ENCODE data around the gene SLC13A4.
"Not testable (repeated sequence)": the region's sequence is repeated elsewhere in the genome, so short reads cannot be mapped to it uniquely, and the experiment has no call there.

Gene SLC13A4

DNA sequence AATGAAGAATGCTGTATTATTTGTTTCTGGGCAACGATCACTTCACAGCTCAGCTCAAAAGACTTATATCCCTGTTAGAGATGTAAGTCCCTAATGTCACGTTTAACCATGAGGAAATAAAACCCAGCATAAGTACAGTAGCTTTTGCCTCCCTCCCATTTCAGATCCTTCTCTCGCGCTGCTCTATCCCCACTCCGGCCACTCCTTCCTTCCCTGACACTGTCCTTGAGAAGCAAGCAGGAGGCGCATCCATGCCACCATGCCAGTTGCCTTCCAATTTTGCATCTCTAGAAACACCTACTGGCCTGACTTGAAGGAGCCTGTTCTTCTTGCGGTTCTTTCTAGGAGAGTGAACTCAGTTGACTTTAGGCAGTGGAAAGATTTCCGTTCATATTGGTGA lies 19.4 kb upstream of the SLC13A4 start:
- no peak for DNase-seq

DNA sequence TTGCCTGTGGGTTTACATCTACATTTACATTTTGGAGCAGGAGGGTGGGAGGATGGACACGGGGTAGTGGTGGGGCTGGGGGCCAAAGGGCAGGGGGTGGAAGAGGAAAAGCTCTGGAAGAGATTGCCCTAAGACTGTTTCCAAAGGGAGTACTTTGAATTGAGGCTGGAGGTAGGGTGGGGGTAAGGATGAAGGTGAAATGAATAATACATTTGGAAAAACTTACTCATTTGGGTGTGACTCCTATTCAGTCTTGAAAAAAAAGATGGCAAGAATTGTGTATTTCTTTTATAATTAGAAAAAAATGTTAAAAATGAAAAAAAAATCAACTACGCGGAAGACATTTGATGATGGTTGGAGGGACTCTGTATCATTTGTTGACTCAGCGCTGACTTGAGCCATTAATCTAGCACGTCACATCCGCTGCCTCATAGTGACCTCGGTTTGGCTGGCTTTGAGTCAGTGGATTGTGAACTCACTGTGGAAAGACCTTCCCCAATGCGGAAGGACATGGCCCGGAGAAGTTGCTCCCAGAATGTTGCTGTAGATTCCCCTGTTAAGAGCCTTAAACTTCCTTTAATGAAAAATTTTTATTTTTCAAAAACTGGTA lies 17.8 kb upstream of the SLC13A4 start:
- DNase-seq = no peak

DNA sequence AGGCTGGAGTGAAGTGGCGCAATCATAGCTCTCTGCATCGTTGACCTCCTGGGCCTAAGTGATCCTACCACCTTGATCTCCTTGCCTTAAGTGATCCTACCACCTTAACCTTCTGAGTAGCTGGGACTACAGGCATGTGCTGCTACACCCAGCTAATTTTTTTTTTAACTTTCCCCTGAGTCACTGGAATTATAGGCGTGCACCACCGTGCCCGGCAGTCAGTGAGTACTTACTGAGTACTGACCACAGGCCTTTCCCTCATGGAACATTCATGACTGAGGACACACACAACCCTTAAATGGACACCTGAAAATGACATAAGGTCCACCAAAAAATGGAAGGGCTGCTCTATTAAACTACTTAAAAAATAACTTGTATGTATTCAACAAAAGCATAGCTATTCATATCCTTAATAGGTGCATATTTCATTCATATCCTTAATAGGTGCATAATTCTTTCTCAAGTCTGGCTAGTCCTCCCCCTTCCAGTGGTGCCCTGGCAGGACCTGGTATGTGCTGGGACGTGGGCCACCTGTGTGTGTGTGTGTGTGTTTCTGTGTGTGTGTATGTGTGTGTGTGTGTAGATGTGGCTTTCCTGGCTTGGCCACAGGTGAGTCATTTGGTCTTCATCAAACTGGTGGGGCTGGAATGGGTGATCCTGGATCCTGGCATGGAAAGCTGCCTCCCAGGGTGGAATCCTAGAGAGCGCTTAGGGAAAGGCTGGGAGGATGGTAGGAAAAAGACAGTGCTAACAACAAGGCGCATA lies 17.1 kb upstream of the SLC13A4 start:
- no peak for DNase-seq

DNA sequence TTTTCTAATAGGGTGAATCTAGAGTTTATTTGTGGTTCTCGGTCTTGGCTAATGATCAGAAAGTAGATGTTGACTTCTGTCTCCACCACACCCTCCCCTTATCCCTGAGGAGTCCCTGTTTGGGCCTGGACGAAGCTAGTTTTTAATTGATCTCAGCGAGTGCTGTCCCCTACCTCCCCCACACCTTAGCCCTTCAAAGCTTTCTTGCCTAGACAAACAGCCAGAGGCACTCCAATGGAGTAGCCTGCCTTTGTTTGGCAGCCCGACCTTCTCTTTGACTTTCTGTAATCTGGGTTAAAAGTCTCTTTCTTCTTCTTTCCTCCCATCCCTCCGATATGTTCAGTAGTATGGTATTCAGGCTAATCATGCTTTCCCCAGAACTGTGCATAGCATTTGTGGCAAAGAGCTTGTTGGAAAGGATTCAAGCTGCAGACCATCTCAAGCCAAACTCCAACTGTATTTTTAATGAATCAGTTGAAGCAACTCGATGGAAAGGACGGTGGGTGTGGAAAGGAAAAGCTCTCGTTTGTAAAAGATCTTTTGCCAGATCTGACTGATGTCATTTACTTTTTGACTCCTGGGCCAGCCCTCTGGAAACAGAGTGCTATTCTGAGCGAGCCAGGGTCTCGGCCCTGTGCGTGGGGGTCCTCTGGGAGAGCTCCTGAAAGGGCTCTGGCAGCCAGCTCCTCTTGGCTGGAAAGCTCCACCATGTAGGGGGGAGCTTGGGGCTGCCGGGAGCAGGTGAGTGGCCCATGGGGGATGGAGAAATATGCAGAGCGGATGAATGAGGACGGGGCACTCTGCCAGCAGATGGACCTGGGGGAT lies 16.1 kb upstream of the SLC13A4 start:
- DNase-seq = peak; percentile 64

DNA sequence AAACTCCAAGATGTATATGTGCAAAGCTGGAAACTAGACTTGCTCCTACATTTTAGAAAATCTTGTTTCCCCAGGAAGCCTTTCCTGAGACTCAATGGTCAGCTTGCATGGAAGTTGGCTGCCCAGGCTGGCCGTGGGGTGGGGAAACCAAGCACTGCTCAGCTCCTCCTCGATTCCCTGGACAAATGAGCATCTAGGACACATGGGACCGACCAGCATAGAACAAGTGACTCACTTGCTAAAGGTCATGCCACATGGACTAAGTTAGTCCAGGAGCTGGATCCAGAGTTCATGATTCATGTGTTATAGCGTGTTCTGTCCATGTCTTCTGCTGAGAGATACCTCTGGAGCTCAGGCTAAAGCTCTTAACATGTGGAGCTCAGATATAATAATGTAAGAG lies 14.4 kb upstream of the SLC13A4 start:
- no peak for DNase-seq

DNA sequence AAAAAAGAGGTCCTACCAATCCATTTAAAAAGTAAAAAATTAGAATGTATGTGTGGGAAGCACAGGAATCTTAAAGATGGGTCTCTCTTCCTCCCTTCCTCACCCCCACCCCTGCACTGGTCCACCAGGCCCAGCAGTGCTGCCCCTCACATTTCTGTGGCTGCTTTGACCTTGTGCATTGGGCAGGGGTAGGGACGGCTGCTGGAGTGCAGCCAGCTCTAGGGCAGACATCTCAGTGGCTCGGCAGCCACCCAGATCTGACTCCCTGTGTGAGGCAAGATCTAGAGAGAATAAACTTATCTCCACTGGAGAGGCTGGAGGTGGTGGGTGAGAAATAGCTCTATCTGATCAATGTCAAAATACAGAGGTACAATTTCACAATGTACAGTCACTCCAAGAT lies 13.9 kb upstream of the SLC13A4 start:
- DNase-seq = no peak

DNA sequence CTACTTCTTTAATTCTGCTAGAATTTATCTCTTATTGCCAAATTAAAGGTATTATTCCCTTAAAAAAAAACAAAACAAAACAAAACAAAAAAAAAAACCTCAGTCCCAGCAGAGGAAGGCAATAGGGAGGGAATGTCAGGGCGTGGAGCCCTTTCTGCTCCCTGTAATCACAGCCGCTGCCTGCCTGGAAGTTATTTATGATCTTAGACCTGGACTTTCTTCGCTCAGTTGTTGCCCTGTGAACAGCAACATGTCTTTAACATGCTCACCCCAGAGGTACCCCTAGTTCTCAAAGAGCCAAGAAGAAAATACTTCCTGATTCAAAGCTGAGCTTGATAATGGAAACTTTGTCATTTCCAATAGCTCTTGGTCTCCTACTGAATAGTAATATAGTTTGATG lies 12.9 kb upstream of the SLC13A4 start:
- DNase-seq = no peak

DNA sequence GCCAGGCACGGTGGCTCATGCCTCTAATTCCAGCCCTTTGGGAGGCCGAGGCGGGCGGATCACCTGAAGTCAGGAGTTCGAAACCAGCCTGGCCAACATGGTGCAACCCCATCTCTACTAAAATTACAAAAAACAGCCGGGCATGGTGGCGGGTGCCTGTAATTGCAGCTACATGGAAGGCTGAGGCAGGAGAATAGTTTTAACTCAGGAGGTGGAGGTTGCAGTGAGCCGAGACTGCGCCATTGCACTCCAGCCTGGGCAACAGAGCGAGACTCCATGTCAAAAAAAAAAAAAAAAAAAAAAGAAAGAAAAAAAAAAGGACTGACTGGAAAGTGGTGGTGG lies 9.3 kb upstream of the SLC13A4 start:
- not testable (repeated sequence) for DNase-seq

DNA sequence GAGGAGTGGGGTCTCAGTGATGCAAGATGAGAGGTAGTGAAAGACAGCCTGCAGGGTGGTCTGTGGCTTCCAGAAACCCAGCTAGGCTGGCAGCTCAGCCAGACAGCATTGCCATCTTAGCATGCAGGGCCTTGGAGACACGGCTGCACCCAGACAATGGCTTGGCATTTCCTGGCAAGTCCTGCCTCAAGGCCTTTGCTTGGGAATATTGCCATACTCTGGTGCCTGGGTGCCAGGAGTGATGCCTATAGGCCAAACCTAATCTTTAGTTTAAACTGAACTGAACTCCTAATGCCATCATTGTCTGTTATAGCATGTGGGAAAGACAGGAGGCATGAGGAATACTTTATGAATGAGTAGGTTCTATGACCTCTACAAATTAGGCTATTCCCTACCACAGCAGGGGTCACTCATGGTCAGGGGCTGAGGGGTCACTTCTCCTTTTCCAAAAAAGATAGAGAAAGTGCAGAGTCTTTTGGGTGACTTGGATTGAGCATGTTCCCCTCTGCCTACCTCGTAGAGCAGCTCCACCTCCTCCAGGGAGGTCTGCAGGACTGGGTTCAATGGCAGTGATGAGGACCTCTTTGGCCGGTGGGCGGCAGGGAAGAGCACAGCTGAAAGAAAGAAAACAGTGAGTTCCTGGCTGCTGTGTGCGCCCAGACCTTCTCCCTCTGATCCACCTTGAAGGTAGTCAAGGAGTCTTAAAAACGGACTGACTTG lies 8.8 kb upstream of the SLC13A4 start:
- no peak for DNase-seq

- DNase-seq = no peak
Observed at GRCh38 chr7:135734343-135734689, 6.3 kb upstream of the SLC13A4 start.

- DNase-seq = no peak
Observed at GRCh38 chr7:135733603-135734342, 5.8 kb upstream of the SLC13A4 start.

DNA sequence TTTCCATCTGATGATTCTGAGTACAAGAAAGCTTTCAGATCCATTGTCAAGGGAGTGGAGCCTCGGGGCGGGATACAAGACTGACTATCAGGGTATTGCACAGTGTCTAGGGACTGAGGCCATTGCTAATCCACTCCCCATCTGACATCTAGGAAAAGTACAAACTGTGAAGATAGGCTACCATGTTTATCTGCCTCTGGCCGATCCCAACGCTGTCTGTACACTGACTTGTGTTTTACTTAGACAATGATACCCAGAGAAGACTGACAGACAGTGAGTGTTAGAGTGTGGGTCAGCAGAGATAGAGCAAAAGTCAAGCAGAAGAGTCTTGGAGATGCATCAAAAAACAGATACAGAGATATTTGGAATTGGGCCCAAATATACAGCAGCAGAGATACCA lies 3.1 kb upstream of the SLC13A4 start:
- DNase-seq = no peak

GRCh38 chr7:135729230-135729629 lies 1.2 kb upstream of the SLC13A4 start:
- DNase-seq = no peak

DNA sequence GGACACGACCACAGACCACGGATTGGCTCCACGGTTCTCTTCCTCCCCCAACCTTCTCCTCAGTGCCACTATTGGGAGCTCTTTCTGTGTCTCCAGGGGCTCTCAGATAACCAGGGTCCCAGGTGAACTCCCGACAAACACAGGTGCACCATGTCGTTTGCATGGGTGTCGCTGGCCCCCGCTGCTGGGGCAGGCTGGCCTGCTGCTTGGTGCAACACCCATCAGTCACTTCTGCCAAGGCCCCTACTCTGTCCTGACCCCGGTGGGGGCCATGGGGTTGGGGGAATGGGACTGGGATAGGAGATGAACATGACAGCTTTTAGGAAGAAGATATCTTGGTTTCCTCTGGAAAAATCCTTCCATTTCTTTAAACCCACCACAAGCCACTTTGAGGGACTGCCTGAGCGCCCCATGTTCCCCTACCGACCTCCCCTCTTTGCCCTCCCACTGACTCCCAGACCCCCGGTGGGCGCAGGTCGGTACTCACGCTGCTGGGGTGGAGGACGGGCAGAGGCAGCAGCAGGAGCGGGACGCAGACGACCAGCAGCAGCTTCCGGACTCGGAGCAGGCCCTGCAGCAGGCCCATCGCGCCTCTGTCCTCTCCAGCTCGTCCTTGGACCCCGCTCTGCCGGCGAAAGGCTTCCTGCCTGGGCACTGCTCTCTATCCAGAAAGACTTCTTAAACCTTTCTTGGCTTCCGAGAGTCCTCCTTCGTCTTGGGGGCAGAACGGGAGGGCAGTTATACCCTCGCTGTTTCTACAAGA lies 894 bp downstream of the SLC13A4 start:
- DNase-seq = no peak

- no peak for DNase-seq
Observed at GRCh38 chr7:135726276-135726788, 1.7 kb downstream of the SLC13A4 start.

DNA sequence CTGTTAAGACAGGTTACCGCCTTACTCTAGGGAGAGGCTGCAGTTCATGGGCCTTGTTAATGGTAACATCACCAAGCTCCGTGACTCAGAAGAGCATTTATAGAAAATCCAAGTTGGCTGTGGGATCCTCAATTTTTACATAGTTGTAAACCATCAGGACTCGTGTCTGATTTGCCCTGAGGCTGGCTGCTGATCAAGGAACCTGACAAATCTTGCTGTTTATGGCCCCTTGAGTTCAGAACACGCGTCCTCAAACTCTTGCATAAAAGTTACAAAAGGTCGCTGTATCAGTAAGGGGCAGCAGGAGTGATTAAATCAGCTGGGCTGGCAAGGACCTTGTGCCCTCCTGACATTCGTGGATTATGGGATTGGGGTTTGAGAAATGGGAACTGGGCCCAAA lies 4.6 kb downstream of the SLC13A4 start:
- DNase-seq = no peak

DNA sequence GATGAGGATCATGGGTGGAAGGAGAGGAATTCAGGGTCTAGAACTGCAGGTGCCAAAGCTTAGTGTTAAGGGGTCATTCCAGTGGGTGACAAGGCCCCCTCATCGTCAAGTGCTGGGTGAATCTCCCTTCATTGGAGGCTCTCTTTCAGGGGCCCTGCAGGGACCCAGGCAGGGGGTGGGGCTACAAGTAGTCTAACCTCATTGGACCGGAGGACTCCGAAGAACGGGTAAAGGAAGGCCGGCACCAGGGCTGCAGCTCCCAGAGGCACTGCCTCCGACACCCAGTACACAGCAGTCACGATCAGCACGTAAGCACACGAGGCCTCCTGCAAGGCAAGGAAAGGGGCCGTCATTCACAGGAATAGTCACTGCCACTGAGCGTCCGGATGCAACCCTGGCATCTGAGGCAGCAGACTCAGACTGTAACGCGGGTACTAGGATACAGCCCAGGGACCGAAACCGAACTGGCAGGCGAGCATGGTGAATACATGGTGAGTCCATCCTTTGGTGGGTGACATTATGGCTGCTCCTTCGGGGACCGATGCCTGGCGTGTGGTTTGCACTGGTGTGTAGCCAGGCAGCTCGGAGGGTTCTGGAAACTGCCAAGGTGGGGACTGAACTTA lies 6.7 kb downstream of the SLC13A4 start:
- no peak for DNase-seq

GRCh38 chr7:135719688-135720087 lies 8.3 kb downstream of the SLC13A4 start:
- DNase-seq = no peak

- DNase-seq = no peak
Observed at GRCh38 chr7:135718794-135719437, 9.1 kb downstream of the SLC13A4 start.

DNA sequence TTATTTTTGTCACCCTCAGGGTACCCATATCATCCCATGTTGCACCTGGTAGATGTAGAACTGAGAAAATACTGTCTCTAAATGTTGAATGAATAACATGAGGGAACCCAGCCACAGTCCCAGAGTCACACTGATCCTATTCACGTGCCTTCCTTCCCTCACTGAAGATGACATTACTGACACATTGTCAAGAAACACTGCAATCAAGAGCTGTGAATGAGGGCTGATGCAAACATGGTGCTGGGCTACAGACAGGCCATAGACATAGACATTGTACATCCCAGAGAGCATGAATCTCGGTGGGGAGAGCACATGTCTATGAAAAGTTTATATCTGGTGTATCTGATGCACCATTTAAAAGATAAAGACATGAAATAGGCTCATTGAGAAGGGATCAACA lies 9.8 kb downstream of the SLC13A4 start:
- DNase-seq = no peak

DNA sequence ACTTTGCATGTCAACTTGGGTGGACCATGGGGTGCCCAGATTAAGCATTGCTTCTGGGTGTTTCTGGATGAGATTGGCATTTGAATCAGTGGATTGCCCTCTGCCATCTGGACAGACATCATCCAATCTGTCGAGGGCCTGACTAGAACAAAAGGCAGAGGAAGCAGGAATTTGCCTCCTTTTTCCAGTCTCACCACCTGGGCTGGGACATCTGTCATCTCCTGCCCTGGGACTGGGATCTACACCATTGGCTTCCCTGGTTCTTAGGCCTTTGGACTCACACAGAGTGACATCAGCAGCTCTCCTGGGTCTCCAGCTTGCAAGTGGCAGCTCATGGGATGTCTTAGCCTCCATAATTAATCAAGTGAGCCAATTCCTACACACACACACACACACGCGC lies 10.3 kb downstream of the SLC13A4 start:
- no peak for DNase-seq
